IMR-90 (cell line): ENCODE measurements around the gene PTPRN2. TPM values are rescaled to one million over a fixed set of nuclear protein-coding genes. Genes with fewer than 3 reads are reported as not detected.

ENCODE experiments used
- ATAC-seq: fragments of 200-7000 bp; cut with Tn5 transposase; 2 replicates; pipeline ENCODE4 v1.9.1; 2020; ENCODE audit warnings: low read depth, mild to moderate bottlenecking, moderate library complexity
- BruUV-seq: library from RNA; stranded (reverse); fragments of 400-500 nt; replicated peaks from 2 replicates; lab custom pipeline; 2021; lab: Mats Ljungman, UMichigan
- CTCF ChIA-PET: fragments of 300-600 bp; formaldehyde crosslinking; extraction: SDS; loops from one replicate; lab custom pipeline; 2021; ENCODE audit warnings: antibody characterized with exemption; lab: Yijun Ruan, JAX
- POLR2A ChIA-PET: fragments of 300-600 bp; sonication (Branson Sonifier 250); formaldehyde crosslinking; loops from one replicate; lab custom pipeline; 2022; ENCODE audit warnings: antibody characterized with exemption; ENCODE audit not compliant: unreplicated experiment; lab: Charles Lee
- DNase-seq: peaks from one replicate; pipeline ENCODE4 v3.0.0; 2013
- H2AFZ ChIP-seq: replicated peaks from 2 replicates; pipeline ENCODE3; 2013; ENCODE audit warnings: low read length, mild to moderate bottlenecking; ENCODE audit not compliant: poor library complexity
- H2AK5ac ChIP-seq: 2 replicates; pipeline ENCODE4 v1.6.1; 2013; ENCODE audit warnings: low read depth, low read length, inconsistent platforms
- H2AK9ac ChIP-seq: replicated peaks from 2 replicates; pipeline ENCODE3; 2013; ENCODE audit warnings: mild to moderate bottlenecking, low read depth, low read length, moderate library complexity; ENCODE audit not compliant: poor library complexity
- H2BK120ac ChIP-seq: 2 replicates; pipeline ENCODE4 v1.6.1; 2013; ENCODE audit warnings: low read depth, low read length, inconsistent platforms
- H2BK15ac ChIP-seq: 3 replicates; pipeline ENCODE4 v1.6.1; 2013; ENCODE audit warnings: low read depth, low read length, inconsistent platforms
- H2BK20ac ChIP-seq: 2 replicates; pipeline ENCODE4 v1.6.1; 2013; ENCODE audit warnings: low read depth, mild to moderate bottlenecking, inconsistent platforms, low read length, moderate library complexity
- H2BK5ac ChIP-seq: 2 replicates; pipeline ENCODE4 v1.6.1; 2013; ENCODE audit warnings: mild to moderate bottlenecking, low read depth, low read length, inconsistent platforms; ENCODE audit not compliant: poor library complexity, severe bottlenecking
- H3K14ac ChIP-seq: replicated peaks from 2 replicates; pipeline ENCODE4 v1.6.1; 2013; ENCODE audit warnings: low read depth, low read length, inconsistent platforms
- H3K18ac ChIP-seq: 2 replicates; pipeline ENCODE4 v1.6.1; 2013; ENCODE audit warnings: low read depth, low read length, control low read depth
- H3K23ac ChIP-seq: 2 replicates; pipeline ENCODE4 v1.6.1; 2013; ENCODE audit warnings: low read depth, low read length, inconsistent platforms
- H3K27ac ChIP-seq: 2 replicates; pipeline ENCODE4 v1.5.1; 2013; ENCODE audit warnings: mild to moderate bottlenecking, control low read depth, low read length; ENCODE audit not compliant: insufficient read depth
- H3K27me3 ChIP-seq: 2 replicates; pipeline ENCODE4 v1.6.1; 2013; ENCODE audit warnings: low read length; ENCODE audit not compliant: control insufficient read depth, insufficient read depth
- H3K36me3 ChIP-seq: 2 replicates; pipeline ENCODE4 v1.6.1; 2013; ENCODE audit warnings: low read length, mixed read lengths; ENCODE audit not compliant: control insufficient read depth, insufficient read depth
- H3K4ac ChIP-seq: 2 replicates; pipeline ENCODE4 v1.6.1; 2013; ENCODE audit warnings: low read depth, low read length, inconsistent platforms
- H3K4me1 ChIP-seq: 2 replicates; pipeline ENCODE4 v1.6.1; 2013; ENCODE audit warnings: low read length, mixed read lengths; ENCODE audit not compliant: control insufficient read depth, insufficient read depth
- H3K4me2 ChIP-seq: 2 replicates; pipeline ENCODE4 v1.6.1; 2013; ENCODE audit warnings: low read depth, mild to moderate bottlenecking, control low read depth, low read length, moderate library complexity
- H3K4me3 ChIP-seq: 2 replicates; pipeline ENCODE4 v1.5.1; 2013; ENCODE audit warnings: low read depth, mild to moderate bottlenecking, control low read depth, low read length, moderate library complexity; ENCODE audit not compliant: insufficient read depth
- H3K56ac ChIP-seq: 2 replicates; pipeline ENCODE4 v1.6.1; 2013; ENCODE audit warnings: low read length, inconsistent platforms; ENCODE audit not compliant: insufficient read depth; ENCODE audit errors: extremely low read depth
- H3K79me1 ChIP-seq, 2 experiments: 2 replicates each; pipeline ENCODE4 v1.6.1; 2013; ENCODE audit warnings: low read length in 2 of 2, inconsistent platforms in 1 of 2, low read depth in 1 of 2
- H3K9ac ChIP-seq: 2 replicates; pipeline ENCODE4 v1.6.1; 2013; ENCODE audit warnings: low read depth, low read length, control low read depth
- H3K9me1 ChIP-seq: 2 replicates; pipeline ENCODE4 v1.6.1; 2013; ENCODE audit warnings: low read length, inconsistent platforms; ENCODE audit not compliant: insufficient read depth
- H3K9me3 ChIP-seq: 2 replicates; pipeline ENCODE4 v1.6.1; 2013; ENCODE audit warnings: low read length; ENCODE audit not compliant: control insufficient read depth, insufficient read depth
- H4K20me1 ChIP-seq: 2 replicates; pipeline ENCODE4 v1.6.1; 2013; ENCODE audit warnings: low read length, inconsistent platforms; ENCODE audit not compliant: insufficient read depth
- H4K5ac ChIP-seq: 2 replicates; pipeline ENCODE4 v1.6.1; 2013; ENCODE audit warnings: mild to moderate bottlenecking, low read depth, low read length, control low read depth
- H4K8ac ChIP-seq, 2 experiments: 2 replicates each; pipeline ENCODE4 v1.6.1; 2013; ENCODE audit warnings: low read depth in 2 of 2, low read length in 2 of 2, control low read depth in 1 of 2, inconsistent platforms in 1 of 2
- H4K91ac ChIP-seq: 2 replicates; pipeline ENCODE4 v1.6.1; 2013; ENCODE audit warnings: low read depth, low read length, inconsistent platforms; ENCODE audit not compliant: insufficient read depth
- CEBPB ChIP-seq: IDR thresholded peaks from 2 replicates; pipeline ENCODE4 v1.6.1; 2012; ENCODE audit warnings: low read depth, low read length, improper control_type of control experiment
- MAZ ChIP-seq: IDR thresholded peaks from 2 replicates; pipeline ENCODE4 v1.6.1; 2012; ENCODE audit warnings: low read depth, mild to moderate bottlenecking, low read length, improper control_type of control experiment, moderate library complexity, borderline replicate concordance
- MXI1 ChIP-seq: IDR thresholded peaks from 2 replicates; pipeline ENCODE4 v1.6.1; 2012; ENCODE audit warnings: low read depth, mild to moderate bottlenecking, low read length, moderate library complexity, borderline replicate concordance
- WGBS, 2 experiments: methylation state at CpG; one replicate each; pipeline versions ENCODE4 v1.1.5 to v1.1.7; 2013; ENCODE audit warnings: missing lambda C conversion rate in 2 of 2; ENCODE audit not compliant: insufficient read length in 1 of 2; ENCODE audit errors: extremely low coverage in 2 of 2; 5-methylcytosine and 5-hydroxymethylcytosine counted together
- dilution Hi-C: fragments of 300-500 bp; cut with HindIII; formaldehyde crosslinking; loops from one replicate; pipeline ENCODE4 v1.14.3; 2018; ENCODE audit warnings: low sequenced_read_pairs; ENCODE audit not compliant: unreplicated experiment
- in situ Hi-C: fragments of 300-500 bp; cut with MboI; formaldehyde crosslinking; loops from 3 replicates; pipeline ENCODE4 v1.14.3; 2019; ENCODE audit warnings: low sequenced_read_pairs, inconsistent platforms, mixed read lengths
- intact Hi-C: fragments of 100-400 bp; cut with micrococcal nuclease; formaldehyde crosslinking; loops from 2 replicates; pipeline ENCODE4 v1.10.0; 2022
- polyA plus RNA-seq, 3 experiments: library from polyadenylated mRNA; depleted of rRNA; stranded (reverse); fragments of >200 nt; gene quantifications; 2 replicates each; pipeline ENCODE4 v1.2.3, GENCODE V29; 2012; ENCODE audit warnings: low replicate concordance in 1 of 3
- total RNA-seq: library from RNA; depleted of rRNA; stranded (reverse); fragments of >200 nt; gene quantifications from 2 replicates; pipeline ENCODE4 v1.2.3, GENCODE V29; 2012
- TF ChIP-seq, protein P1 (sequence below): fragments of 150-350 bp; IDR thresholded peaks from 2 replicates; pipeline ENCODE4 v1.6.1; 2017; ENCODE audit warnings: mild to moderate bottlenecking, antibody characterized with exemption, low read length, low read depth
- TF ChIP-seq, protein P2 (sequence below): fragments of 150-350 bp; IDR thresholded peaks from 2 replicates; pipeline ENCODE4 v1.6.1; 2016; ENCODE audit warnings: low read depth, mild to moderate bottlenecking, low read length, moderate library complexity, borderline replicate concordance

PTPRN2 gene
- total and polyA plus RNA-seq, 2 of the 4 experiments (the other 2 are of a cell fraction), result 0.03 TPM; not detected in 1

DNA sequence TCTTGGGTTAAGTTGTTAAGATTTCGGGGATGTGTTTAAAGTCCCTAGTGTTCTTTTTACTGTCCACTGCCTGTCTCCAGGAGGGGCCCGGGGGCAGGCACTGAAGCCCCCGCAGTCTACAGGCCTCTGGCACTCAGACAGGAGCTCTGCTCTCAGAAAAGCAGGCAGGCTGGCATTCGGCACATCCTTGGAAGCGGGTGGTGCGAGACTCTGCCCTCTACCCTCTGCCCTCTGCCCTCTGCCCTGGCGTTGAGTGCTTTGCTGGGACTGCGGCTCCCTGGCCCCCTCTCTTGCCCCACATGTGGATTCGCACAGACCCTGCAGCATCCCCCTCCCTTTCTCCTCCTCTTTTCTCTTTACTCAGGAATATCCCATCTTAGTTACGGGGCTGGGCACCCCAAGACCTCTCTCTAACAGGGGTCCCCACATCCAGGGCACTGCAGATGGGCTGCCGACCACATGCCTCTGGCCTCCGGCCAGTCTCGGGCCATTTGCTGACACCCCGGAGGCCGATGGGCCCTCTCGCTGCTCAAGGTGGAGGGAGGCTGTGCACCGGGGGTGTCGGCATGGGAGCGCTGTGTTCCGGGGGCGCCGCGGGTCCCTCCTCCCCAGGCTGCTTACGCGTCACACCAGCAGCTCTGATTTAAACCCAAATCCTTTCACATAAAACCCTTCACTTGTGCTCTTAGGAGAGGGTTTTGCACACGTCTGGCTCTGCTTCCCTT lies 770.9 kb downstream of the PTPRN2 start:
- no peak overlapping the region for H3K18ac ChIP-seq
- no peaks in the 10 kb centered on the region for H3K36me3 ChIP-seq
- H2BK120ac ChIP-seq, result no peak overlapping the region
- H3K56ac ChIP-seq, result no peak overlapping the region
- no peaks in the 10 kb centered on the region for H3K79me1 ChIP-seq
- H4K91ac ChIP-seq, result no peak overlapping the region
- H4K5ac ChIP-seq, result no peak overlapping the region
- no peaks in the 10 kb centered on the region for H3K4me1 ChIP-seq
- intact Hi-C loops (no loop called here), in situ Hi-C loops (no loop called here), dilution Hi-C loops (no loop called here)
- H2AFZ ChIP-seq, result no peak overlapping the region
- H3K9me1 ChIP-seq, result no peaks in the 10 kb centered on the region
- H3K4me3 ChIP-seq, result no peak overlapping the region
- H2BK20ac ChIP-seq, result no peak overlapping the region
- H2AK9ac ChIP-seq, result no peak overlapping the region
- ChIA-PET POLR2A (no interaction called here), CTCF (no interaction called here)
- H3K4me2 ChIP-seq, result no peak overlapping the region
- H3K9me3 ChIP-seq, result peaks cover 84% of the 10 kb centered on the region
- BruUV-seq, result no TSS peak
- no peak overlapping the region for H3K9ac ChIP-seq
- H2BK5ac ChIP-seq, result no peak overlapping the region
- H3K27ac ChIP-seq, result no peak overlapping the region
- no peak overlapping the region for H3K4ac ChIP-seq
- H3K23ac ChIP-seq, result no peak overlapping the region
- no peak overlapping the region for H2BK15ac ChIP-seq
- no peak for DNase-seq
- 67% methylated on average over 3 of the region's 26 CpGs; no CpG with 5 or more reads in 1 of the 2 experiments for WGBS, 2 experiments
- ATAC-seq, result no peak
- TF ChIP-seq, protein P1, sequence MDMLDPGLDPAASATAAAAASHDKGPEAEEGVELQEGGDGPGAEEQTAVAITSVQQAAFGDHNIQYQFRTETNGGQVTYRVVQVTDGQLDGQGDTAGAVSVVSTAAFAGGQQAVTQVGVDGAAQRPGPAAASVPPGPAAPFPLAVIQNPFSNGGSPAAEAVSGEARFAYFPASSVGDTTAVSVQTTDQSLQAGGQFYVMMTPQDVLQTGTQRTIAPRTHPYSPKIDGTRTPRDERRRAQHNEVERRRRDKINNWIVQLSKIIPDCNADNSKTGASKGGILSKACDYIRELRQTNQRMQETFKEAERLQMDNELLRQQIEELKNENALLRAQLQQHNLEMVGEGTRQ, result no peak
- no peak for TF ChIP-seq MAZ
- TF ChIP-seq MXI1, result no peak
- TF ChIP-seq, protein P2, sequence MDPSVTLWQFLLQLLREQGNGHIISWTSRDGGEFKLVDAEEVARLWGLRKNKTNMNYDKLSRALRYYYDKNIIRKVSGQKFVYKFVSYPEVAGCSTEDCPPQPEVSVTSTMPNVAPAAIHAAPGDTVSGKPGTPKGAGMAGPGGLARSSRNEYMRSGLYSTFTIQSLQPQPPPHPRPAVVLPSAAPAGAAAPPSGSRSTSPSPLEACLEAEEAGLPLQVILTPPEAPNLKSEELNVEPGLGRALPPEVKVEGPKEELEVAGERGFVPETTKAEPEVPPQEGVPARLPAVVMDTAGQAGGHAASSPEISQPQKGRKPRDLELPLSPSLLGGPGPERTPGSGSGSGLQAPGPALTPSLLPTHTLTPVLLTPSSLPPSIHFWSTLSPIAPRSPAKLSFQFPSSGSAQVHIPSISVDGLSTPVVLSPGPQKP, result no peak
- no peak for TF ChIP-seq CEBPB
- H2AK5ac ChIP-seq, result no peak overlapping the region
- H4K8ac ChIP-seq, result no peak overlapping the region
- H4K20me1 ChIP-seq, result no peaks in the 10 kb centered on the region
- H3K14ac ChIP-seq, result no peak overlapping the region
- H3K27me3 ChIP-seq, result no peaks in the 10 kb centered on the region
